HG02571 (cell line): Measurements from ENCODE around the gene TMC4.
A peak's percentile ranks its signal among the peaks of the same experiment; 100 is the strongest.
"Not testable (repeated sequence)": the region's sequence is repeated elsewhere in the genome, so short reads cannot be mapped to it uniquely, and the experiment has no call there.

Experiments
- ATAC-seq: cut with Tn5 transposase; IDR thresholded peaks from one replicate; pipeline ENCODE4 v1.9.1; 2021; ENCODE audit warnings: mild to moderate bottlenecking, moderate library complexity; ENCODE audit not compliant: unreplicated experiment

TMC4 gene

DNA sequence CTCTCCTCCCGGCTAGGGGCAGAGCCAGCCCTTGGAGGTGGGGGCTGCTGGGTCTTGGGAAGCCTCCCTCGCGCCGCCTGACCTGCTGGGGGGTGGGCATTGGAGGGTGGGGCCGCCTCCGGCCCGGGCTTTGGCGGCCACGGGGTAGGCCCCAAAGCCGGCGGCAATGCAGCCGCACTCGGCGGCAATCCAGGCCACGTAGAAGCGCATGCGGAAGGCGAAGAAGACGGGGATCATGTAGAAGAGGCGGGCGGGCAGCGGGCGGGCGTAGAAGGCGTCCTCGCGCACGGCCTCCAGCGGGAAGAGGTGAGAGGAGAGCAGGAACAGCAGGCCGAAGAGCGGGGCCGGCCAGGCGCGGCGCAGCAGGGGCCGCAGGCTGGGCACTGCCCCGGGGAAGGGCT, 7.7 kb upstream of the TMC4 start:
- no peak for ATAC-seq

DNA sequence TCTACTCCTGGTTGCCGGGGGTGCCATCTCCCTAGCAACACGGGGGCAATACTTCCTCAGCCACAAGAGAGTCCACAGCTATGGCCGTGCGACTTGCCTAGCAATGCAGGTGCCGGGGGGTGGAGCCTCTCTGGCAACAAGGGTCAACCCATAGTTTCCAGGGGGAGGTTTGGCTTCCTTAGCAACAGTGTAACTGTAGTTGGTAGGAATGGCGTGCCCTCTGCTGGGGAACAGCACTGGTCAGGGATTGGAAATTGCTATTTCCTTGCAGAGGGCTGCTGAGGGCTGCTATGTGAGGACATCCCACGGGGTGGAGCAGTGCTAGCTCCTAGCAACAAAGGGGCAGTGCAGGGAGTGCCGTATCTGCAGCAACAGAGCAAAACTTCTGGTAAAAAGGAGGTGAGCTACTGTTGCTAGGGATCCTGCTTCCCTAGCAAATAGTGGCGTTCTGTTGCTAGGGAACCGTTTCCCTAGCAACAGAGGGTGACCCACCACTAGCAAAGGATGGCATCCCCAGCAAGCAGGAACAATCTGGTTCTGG, 7.0 kb upstream of the TMC4 start:
- ATAC-seq, result no peak

DNA sequence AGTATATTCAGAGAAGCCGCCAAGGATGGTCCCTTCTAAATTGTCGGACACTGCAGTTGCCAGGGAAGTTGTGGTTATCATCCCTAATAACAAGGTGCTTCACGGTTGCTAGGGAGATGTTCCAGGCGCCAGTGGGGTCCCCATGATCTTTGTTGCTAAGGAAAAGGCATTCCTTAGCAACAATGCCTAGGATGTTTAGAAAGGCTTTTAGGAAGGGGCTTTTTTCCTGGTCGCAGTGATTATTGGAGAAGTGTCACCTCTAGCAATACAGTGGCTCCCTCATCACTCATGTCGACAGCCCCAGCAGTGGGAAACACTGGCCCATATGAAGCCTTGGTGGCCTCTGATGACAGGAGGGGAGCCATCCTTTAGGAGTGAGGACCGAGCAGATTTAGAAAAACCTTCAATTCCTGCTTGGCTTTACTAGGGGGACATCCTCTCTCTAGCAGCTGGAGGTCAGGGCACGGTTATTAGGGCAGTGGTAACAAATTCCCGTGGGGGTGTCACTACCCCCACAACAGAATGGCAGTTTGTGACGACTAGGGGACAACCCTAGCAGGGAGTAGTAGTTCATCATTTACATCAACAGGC, 6.4 kb upstream of the TMC4 start:
- no peak for ATAC-seq

DNA sequence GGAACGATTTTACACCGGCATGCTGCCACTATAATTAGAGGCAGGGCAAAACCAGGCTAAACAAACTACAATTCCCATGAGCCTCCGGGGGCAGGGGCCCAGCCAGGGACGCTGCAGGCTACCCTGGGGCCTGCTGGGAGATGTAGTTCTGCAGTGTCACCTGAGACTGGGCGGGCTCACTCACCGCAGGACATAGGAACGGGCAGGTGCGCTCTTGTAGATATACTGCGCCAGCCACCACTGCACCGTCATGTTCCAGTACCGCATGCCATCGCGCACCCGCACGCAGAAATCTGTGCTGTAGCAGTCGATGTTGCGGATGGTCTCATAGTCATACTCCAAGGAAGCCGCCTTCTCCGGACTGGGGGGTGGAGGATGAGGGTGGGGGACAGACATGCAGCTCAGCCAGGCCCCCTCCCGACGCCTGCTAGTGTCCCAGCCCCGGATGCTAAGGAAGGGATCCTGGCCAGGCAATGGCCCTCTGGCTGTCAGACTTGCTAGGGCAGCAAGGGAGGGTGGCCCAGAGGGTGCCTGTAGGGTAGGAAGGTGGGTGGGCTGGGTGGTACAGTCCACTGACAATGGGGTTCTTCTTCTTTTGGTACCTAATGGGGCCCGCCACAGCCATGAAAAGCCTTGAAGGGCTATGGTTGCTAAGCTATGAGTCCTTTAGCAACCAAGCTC, 5.8 kb upstream of the TMC4 start:
- no peak for ATAC-seq

DNA sequence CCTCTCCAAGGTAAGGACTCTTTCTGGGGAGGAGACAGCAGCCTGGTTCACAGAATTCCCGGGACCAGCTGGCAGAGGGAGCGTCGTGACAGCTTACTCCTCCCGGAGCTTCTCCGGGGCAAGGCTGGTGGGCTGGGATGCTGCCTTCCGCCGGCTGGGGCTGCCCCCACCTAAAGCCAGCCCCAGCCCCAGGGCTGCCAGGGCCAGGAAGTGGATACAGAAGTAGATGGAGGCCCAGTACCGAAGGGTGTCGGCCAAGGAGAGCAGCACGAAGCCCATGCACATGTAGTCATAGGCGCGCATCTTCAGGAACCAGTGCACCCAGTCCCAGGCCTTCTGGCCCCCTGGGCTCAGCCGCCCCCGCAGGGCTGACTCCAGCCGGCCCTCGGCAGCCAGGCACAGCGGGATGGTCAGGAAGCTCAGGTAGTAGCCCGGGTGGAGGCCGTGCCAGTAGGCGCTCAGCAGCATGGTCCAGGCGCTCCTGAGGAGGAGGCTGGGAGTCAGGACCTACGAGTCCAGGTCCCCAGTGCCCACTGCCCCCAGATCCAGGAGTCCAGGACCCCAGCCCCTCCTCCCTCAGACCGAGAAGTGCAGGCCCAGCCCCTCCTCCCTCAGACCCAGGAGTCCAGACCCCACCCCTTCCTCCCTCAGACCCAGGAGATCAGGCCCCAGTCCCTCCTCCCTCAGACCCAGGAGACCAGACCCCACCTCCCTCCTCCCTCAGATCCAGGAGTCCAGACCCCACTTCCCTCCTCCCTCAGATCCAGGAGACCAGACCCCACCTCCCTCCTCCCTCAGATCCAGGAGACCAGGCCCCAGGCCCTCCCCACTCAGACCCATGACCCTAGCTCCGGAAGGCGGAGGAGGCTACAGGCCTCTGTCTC, 1.2 kb upstream of the TMC4 start:
- ATAC-seq, result no peak

DNA sequence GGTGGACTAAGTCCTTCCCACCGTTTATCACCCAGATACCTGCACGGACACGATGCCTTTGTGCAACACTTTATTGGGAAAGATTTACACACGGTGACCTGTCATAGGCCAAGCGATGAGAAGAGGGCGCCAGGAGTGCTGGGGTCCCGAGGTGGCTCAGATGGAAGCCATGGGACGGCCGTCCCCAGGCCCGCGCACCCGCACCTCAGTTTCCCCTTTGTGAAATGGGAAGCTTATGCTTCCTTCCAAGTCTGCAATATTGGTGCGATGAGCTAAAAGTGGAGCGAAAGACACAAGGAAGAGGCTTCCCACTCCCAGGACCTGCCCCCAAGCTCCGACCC, 369 bp upstream of the TMC4 start:
- ATAC-seq, result no peak

DNA sequence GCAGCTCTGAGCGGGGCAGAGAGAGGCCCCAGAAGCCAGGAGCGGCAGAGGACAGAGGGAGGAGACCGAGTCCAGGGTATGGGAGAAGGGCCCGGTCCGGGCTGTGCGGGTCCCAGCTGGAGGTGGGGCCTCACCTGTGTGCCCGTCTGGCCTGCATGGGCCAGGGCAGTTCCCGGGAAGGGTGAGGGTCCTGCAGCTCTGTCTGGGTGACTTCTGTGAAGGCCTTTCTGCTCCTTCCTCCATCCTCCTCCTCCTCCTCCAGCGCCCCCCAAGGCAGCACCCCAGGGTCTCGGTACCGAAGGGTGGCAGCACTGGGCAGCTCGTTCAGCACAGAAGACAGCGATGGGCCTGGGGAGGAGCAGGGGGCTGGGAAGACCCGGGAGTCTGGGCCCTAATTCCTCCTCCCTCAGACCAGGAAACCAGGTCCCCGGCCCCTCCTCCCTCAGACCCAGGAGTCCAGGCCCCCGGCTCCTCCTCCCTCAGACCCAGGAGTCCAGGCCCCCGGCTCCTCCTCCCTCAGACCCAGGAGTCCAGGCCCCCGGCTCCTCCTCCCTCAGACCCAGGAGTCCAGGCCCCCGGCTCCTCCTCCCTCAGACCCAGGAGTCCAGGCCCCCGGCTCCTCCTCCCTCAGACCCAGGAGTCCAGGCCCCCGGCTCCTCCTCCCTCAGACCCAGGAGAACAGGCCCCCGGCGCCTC, 1.1 kb downstream of the TMC4 start:
- ATAC-seq, result not testable (repeated sequence)

DNA sequence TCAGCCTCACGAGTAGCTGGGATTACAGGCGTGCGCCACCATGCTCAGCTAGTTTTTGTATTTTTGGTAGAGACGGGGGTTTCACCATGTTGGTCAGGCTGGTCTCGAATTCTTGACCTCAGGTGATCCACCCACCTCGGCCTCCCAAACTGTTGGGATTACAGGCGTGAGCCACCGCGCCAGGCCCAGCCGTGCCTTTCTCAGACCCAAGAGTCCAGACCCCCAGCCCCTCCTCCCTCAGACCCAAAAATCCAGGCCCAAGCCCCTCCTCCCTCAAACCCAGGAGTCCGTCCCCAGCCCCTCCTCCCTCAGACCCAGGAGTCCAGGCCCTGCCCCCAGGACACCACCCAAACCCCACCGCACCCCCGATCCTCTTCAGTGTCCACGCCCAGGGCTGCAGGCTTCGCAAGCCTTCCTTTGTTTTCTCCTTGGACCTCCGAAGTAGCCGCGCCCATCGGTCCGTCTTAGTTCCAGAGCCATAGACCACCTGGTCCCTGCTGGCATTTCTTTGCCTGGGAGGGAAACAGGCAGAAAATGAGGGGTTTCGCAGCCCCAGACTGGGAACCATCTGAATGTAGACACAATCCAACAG, 3.7 kb downstream of the TMC4 start:
- no peak for ATAC-seq

DNA sequence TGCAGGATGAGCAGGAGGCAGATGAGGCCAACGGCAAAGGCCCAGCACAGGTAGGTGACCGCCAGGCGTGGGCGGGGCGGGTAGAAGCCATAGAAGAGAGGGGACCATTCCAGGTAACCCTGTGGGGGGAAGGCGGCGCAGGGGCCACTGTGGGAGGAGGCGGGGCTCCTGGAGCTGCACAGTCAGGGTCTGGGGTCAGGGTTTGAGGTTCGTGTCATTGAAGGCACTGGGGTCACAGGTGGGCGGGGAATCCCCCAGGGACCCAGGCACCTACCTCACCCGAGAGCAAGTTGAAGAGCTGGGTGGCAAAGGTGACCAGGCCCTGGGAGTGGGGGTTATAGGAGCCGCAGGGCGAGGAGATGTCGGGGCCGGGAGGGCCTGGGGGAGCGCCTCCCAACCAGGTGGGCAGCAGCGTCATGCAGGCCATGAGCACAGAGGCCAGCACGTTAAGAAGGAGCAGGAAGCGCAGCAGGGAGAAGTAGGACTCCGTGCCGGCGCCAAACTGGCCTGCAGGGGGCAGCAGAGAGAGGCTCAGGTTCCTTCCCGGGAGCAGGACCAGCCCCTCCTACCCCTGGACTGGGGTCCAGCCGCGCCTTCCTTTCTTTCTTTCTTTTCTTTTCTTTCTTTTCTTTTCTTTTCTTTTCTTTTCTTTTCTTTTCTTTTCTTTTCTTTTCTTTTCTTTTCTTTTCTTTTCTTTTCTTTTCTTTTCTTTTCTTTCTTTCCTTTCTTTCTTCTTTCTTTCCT, 4.6 kb downstream of the TMC4 start:
- no peak for ATAC-seq

DNA sequence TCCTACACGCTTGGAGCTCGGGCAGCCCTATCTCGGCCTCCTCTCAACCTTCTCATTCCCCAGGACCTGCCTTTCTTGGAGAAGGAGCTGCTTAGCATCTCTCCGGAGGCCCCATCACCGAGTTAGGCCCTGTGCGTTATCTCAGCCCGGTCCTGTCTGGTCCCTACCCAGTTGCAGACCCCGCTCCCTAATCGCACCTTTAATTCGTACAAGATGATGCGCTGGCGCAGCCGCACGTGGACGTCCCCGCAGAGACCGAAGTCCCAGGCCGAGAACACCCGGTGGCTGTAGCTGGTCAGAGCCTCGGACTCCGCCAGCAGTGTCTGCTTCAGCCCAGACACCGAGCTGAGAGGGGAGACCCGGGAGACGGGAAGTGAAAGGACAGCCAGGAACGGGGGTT, 7.7 kb downstream of the TMC4 start:
- ATAC-seq, result no peak

DNA sequence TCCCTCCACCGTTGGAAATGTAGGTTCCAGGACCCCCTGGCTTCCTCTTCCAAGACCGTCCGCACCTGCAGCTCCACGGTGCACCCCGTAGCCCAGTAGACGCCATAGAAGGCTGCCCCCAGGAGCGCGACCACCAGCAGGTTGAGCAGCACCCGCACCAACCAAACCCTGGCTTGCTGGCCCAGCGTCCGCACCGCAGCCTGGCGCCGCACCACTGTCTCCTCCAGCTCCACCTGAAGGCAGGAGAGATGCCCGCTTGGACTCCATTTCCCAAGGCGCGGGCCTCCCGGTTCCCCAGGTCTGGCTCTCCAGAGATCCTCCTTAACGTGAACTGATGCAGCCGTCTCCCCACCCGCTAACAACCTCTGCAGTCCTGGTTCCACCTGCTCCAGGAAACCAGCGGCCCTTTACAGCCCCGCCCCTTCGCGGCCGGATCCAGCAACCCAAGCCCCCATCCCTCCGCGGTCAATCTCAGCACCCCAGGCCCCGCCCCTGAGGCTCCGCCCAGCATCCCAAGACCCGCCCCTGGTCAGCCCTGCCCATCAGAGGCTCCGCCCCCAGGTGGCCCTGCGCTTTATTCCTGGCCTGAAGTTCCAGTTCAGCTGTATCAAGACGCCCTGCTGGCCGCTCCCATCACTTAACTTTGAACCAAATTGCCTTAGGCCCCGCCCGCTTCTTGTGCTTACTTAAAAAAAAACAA, 8.4 kb downstream of the TMC4 start:
- ATAC-seq, result no peak

DNA sequence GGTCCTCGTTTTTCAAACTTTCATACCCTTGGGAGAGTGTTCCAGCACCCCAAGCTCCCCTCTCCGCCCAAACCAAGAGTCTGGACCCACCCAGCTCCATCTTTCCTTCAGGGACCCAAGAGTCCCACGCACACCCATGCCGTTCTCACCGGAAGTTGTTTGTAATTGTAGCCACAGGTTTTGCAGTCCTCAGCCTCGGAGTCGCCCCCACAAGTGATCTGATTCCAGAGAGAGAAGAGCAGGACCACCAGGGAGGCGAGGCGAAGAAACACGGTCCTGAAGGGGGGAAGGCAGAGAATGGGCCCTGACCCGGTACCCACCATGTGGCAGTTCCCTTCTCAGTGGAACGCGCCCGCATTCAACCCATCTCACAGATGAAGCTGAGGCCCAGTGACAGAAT, 10.1 kb downstream of the TMC4 start:
- no peak for ATAC-seq

DNA sequence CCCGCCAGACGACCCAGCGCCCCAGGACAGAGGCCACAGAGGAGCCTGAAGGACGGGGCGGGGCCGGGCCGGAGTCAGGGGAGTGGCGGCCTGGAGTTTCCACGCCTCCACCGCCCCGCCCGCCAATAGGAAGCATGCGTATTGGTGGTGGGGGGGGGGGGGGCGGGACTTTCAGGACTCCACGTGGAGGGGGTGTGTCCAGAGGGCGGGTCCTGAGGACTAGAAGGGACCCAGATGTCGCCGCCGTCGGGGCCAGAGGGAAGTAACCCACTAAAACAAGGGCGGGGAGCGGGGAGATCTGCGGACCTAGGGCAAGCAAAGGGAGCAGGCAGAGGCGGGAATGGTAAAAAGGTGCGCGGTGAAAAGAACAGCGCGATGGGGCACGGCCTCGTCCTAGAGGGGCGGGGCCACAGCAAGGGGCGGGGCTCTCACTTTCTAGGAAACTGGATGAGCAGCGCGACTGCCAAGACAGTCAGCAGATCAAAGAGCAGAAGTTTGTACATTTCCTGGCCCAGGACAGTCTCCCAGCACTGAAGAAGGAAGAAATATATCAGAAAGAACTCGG, 10.6 kb downstream of the TMC4 start:
- ATAC-seq, result no peak

DNA sequence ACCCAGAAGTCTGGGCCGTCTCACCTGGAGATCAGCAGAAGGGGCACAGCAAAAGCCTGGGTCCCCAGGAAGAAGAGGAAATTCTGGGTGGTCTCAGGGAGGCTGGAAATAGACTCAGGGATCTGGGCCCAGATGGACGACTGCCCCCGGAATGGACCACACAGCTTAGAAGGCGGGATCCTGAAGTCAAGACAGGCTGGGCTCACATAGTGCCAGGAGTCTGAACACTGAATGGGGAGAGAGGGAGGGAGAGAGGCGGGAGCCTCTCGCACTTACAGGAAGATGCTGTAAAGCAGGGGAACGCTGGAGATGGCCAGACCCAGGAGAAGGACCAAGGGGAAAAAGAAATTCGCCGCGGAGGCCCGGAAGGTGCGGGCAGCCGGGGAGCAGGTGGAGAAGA, 12.1 kb downstream of the TMC4 start:
- no peak for ATAC-seq

DNA sequence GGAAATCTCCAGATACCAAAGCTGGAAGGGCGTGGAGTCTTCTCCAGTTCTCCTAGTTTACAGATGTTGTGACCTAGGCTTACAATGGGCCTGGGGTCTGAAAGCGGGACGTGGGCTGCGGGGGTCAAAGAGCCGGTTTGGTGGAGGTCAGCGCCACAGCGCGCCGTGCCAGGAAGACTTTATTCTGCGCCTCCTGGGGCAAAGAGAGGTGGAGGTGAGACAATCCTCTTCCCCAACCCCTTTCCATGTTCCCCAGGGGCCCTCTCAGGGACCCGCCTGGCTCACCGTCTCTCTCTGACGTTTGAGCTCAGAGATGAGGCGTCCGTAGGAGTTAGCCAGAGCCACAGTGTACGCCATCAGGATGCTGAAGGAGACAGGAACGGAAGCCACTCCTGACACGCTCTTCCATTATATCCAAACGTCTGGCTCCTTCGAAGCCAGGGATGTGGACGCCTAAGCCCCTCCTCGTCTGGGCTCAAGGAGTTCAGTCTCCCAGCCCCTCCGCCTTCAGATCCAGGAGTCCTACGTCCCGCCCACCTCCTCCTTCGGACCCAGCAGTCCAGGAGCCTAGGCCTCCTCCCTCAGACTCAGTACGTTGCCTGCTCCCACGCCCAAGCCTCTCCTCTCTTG, 12.7 kb downstream of the TMC4 start:
- no peak for ATAC-seq

DNA sequence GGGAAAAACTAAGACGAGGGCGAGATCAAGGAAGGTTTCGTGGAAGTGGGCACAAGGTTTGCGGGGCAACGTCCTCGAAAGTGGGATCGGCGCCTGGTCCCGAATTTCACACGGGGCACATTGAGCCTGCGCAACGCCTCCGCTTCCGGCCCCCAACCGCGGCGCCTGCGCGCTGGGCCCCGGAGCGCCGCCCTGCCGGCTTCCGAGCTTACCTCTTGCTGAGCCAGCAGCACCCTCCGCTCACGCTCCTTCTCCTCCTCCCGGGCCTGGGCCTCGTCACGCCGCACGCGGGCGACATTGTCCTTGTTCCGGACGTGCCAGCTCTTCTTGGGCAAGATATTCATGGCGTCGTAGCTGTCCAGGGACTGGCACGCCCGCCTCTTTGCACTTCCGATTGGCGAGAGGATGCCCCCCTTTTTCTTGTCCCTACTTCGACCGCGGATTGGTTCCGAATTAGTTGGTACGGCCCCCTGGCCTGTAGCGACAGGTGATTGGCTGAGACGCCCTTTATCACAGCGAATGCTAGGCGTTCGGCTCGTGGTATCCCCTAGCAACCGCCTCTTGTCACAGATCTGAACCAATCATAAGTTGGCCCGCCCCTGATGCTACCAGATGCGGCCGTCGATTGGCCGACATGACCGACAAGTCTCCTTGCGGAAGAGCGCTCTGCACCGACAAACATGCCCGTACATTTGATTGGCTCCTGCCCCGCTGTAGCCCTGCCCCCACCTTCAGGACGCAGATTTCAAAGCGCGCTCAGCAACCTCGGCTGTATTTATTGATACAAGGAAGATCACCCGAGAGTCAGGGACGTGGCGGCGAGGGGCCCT, 13.4 kb downstream of the TMC4 start, which contains the start of gene LENG1:
LENG1 (minus strand) TSS at position 370 of the 830 bp plus-strand sequence; CDS start at position 344, 26 bp downstream.
- ATAC-seq, result peak; percentile 79

DNA sequence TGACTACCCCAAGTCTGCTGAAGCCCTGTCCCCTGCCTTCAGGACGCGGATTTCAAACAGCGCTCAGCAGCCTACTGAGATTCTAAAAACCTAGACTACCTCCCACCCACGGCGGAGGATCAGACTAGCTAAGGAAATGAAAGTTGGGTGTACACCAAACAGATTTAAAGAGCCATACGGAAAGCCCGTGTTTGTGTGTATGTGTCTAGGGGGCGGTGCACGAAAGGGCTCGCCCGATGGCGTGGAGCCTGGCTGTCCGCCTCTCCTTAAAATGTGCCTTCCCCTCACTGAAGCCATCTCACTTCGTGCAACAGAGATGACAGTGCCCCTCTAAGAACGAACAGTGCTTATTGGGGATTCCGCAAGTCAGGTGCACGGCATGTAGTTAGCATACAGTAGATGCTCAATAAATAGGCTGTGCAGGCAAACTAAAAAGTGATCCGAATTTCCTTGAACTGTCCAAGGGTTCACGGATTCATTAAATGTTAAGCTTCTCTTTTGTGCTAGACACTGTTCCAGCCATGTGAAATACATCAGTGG, 14.1 kb downstream of the TMC4 start:
- no peak for ATAC-seq

DNA sequence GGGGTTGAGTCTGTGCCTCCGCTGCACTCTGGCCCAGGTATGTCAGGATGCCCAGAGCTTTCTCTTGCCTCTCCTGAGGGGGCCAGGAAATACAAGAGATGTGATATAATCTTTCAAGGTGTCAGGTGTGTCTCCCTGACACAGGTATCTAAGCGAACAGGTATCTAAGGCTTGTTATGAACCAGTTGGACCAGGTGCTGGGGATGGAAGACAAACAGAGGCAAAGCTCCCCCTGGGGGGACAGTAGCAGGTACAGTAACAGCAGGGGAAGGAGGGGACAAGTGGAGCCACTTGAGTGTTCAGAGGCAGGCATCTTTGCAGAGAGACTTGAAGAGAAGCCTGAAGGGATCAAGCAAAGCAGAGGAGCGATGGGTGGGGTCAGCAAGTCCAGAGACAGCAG, 16.0 kb downstream of the TMC4 start:
- no peak for ATAC-seq
